Sigmoid colon (tissue), 7 donors: ENCODE data around the gene PLVAP. TPM values are rescaled to one million over a fixed set of nuclear protein-coding genes. Genes with fewer than 3 reads are reported as not detected.

Experiments used
- DNase-seq: peaks from one replicate; pipeline ENCODE4 v3.0.0-alpha.2; 2019
- H3K27ac ChIP-seq, 4 donors: fragments of 200-600 bp; sonication (generic); one replicate each; pipeline ENCODE4 v1.5.1; 2016 to 2019; ENCODE audit warnings: mild to moderate bottlenecking in 1 of 4
- H3K27me3 ChIP-seq, 3 donors: fragments of 200-600 bp; sonication (generic); one replicate each; pipeline ENCODE4 v1.5.1; 2019; ENCODE audit warnings: mild to moderate bottlenecking in 1 of 3
- H3K36me3 ChIP-seq, 4 donors: fragments of 200-600 bp; sonication (generic); one replicate each; pipeline ENCODE4 v1.5.1; 2016 to 2019
- H3K4me1 ChIP-seq, 4 donors: fragments of 200-600 bp; sonication (generic); one replicate each; pipeline ENCODE4 v1.5.1; 2017 to 2019
- H3K4me3 ChIP-seq, 4 donors: fragments of 200-600 bp; sonication (generic); one replicate each; pipeline ENCODE4 v1.5.1; 2017 to 2019; ENCODE audit warnings: mild to moderate bottlenecking in 2 of 4, moderate library complexity in 1 of 4
- H3K9me3 ChIP-seq, 4 donors: fragments of 200-600 bp in 3 of 4; sonication (generic) in 3 of 4; one replicate each; pipeline versions ENCODE4 v1.5.1 to v1.6.1; 2013 to 2019
- CTCF ChIP-seq, 4 experiments: fragments of 450-650 bp in 3 of 4; fragments of 200-600 bp in 1 of 4; IDR thresholded peaks; one replicate each; pipeline ENCODE4 v1.5.1; 2016 to 2019; ENCODE audit warnings: antibody characterized with exemption in 4 of 4, mild to moderate bottlenecking in 3 of 4, moderate library complexity in 2 of 4
- EP300 ChIP-seq, 4 donors: sonication (generic); formaldehyde crosslinking; IDR thresholded peaks; one replicate each; pipeline ENCODE4 v1.6.1; 2017; ENCODE audit warnings: antibody characterized with exemption in 4 of 4
- POLR2A ChIP-seq, 2 donors: fragments of 450-650 bp; IDR thresholded peaks; one replicate each; pipeline ENCODE4 v1.6.1; 2016; ENCODE audit warnings: antibody characterized with exemption in 2 of 2, mild to moderate bottlenecking in 2 of 2, moderate library complexity in 2 of 2
- POLR2AphosphoS5 ChIP-seq, 4 donors: sonication (generic); formaldehyde crosslinking; IDR thresholded peaks; one replicate each; pipeline ENCODE4 v1.6.1; 2017; ENCODE audit warnings: antibody characterized with exemption in 4 of 4
- WGBS, 2 donors: extraction: QIAGEN DNeasy Blood & Tissue Kit; methylation state at CpG; one replicate each; pipeline ENCODE4 v1.1.7; 2013; 5-methylcytosine and 5-hydroxymethylcytosine counted together
- intact Hi-C: fragments of 100-400 bp; cut with DNase I; formaldehyde crosslinking; loops from one replicate; pipeline ENCODE4 v1.15.1; 2023
- polyA plus RNA-seq, 3 donors: library from polyadenylated mRNA; stranded (reverse); fragments of 200-250 nt; gene quantifications; one replicate each; pipeline ENCODE4 v1.2.3, GENCODE V29; 2013
- total RNA-seq, 4 donors: library from RNA; depleted of rRNA; stranded (reverse); fragments of >200 nt; gene quantifications; one replicate each; pipeline ENCODE4 v1.1.0, GENCODE V29; 2016
- donor health status: healthy with polysubstance abuse.
- donor health status: Bipolar disorder and iron deficiency.
- donor health status: healthy.

The PLVAP gene
- total and polyA plus RNA-seq, 7 donors, result 3.0 to 54.7 (median 19.6) TPM

GRCh38 chr19:17389957-17390664 is 13.0 kb upstream of the PLVAP start:
- intact Hi-C loops, result loop anchor here (5.0 kb wide), 1 partner anchor 98 kb away; no protein-coding TSS in a partner anchor
- DNase-seq, result no peak
- peaks cover 0 to 21% (median 18%) of the 10 kb centered on the region in 4 donors for H3K4me1 ChIP-seq
- peak overlapping the region in 1 of 4 donors; percentile 38 for H3K27ac ChIP-seq
- peaks cover 0 to 8% (median 0%) of the 10 kb centered on the region in 4 donors for H3K9me3 ChIP-seq
- WGBS, 2 donors, result 9 to 21% methylated on average over 37 of the region's 37 CpGs
- H3K36me3 ChIP-seq, result no peaks in the 10 kb centered on the region
- H3K4me3 ChIP-seq, result peak overlapping the region; percentile 27 to 53 (median 40)
- TF ChIP-seq EP300 (IDR thresholded peaks at IDR 0.05) (no peak), POLR2AphosphoS5 (IDR thresholded peaks at IDR 0.05) (no peak), POLR2A (IDR thresholded peaks at IDR 0.05) (no peak), CTCF (IDR thresholded peaks at IDR 0.05) (no peak)
- H3K27me3 ChIP-seq, result peaks cover 0 to 26% (median 10%) of the 10 kb centered on the region in 3 donors

DNA sequence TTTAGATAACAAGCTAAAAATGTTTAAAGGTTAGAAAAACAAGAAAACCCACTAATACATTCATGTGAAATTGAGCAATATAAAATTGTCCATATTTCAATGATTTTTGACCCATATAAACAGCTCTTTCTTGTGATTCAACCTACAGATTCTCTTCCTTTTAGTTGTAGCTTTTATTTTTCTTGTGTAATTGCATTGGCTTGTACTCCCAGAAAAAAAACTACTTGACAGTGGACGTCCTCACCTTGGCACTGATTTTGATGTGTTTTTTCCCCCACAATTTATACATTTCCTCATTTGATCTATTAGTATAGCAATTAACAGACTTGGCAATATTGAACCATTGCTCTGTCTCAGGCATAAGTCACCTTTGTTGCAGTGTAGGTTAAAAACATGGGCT is 12.1 kb upstream of the PLVAP start:
- DNase-seq, result no peak
- TF ChIP-seq POLR2A (IDR thresholded peaks at IDR 0.05) (no peak), CTCF (IDR thresholded peaks at IDR 0.05) (no peak), POLR2AphosphoS5 (IDR thresholded peaks at IDR 0.05) (no peak)
- no peak overlapping the region for H3K27ac ChIP-seq
- no peak overlapping the region for H3K4me3 ChIP-seq
- H3K9me3 ChIP-seq, result peaks cover 0 to 8% (median 0%) of the 10 kb centered on the region in 4 donors
- 22 to 69% methylated on average over 1 of the region's 1 CpG for WGBS, 2 donors
- intact Hi-C loops, result loop anchor here (5.0 kb wide), 1 partner anchor 97 kb away; no protein-coding TSS in a partner anchor
- H3K36me3 ChIP-seq, result no peaks in the 10 kb centered on the region
- H3K27me3 ChIP-seq, result peaks cover 0 to 18% (median 10%) of the 10 kb centered on the region in 3 donors
- H3K4me1 ChIP-seq, result peaks cover 0 to 19% (median 16%) of the 10 kb centered on the region in 4 donors

GRCh38 chr19:17385878-17386611 is 8.9 kb upstream of the PLVAP start:
- intact Hi-C loops, result loop anchor here (1.0 to 5.0 kb wide), 2 partner anchors 40 to 94 kb away; no protein-coding TSS in a partner anchor
- peak; percentile 58 to 92 (median 82) for TF ChIP-seq CTCF (IDR thresholded peaks at IDR 0.05)
- TF ChIP-seq EP300 (IDR thresholded peaks at IDR 0.05), result no peak
- TF ChIP-seq POLR2AphosphoS5 (IDR thresholded peaks at IDR 0.05), result no peak
- no peak for TF ChIP-seq POLR2A (IDR thresholded peaks at IDR 0.05)
- H3K4me1 ChIP-seq, result peaks cover 0 to 10% (median 7%) of the 10 kb centered on the region in 4 donors
- 30 to 39% methylated on average over 20 of the region's 20 CpGs for WGBS, 2 donors
- no peaks in the 10 kb centered on the region for H3K36me3 ChIP-seq
- no peak overlapping the region for H3K4me3 ChIP-seq
- no peak overlapping the region for H3K27ac ChIP-seq
- no peaks in the 10 kb centered on the region for H3K27me3 ChIP-seq
- peak; percentile 79 for DNase-seq
- H3K9me3 ChIP-seq, result peaks cover 0 to 8% (median 0%) of the 10 kb centered on the region in 4 donors

DNA sequence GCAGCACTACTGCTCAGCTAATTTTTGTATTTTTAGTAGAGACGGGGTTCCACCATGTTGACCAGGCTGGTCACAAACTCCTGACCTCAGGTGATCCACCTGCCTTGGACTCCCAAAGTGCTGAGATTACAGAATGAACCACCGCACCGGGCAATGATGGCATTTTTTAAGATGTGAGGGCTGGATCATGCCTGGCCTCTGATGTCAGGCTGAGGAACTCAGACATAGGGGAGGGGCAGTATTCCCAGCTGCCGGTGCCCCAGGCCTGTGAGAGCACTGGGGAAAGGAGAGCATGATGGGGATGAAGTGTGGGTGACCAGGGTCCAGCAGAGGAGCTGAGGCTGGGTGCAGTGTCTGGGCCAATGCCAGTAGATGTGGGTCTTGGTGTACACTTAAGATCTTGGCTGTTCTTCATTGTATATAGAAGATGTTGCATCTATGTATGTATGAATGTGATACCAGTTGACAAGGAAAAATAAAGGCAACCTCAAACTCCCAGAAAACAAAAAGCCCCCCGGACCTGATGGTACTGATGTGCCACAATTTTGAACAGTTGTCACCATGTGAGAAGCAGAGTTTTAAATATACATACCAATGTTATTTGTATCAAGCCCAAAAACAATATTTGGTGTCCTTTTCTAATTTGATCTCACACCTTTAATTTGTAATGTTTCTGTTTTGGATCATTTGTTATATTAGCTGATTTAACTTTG is 3.4 kb upstream of the PLVAP start:
- no peaks in the 10 kb centered on the region for H3K27me3 ChIP-seq
- no peak overlapping the region for H3K4me3 ChIP-seq
- DNase-seq, result no peak
- H3K27ac ChIP-seq, result no peak overlapping the region
- no peaks in the 10 kb centered on the region for H3K36me3 ChIP-seq
- no peaks in the 10 kb centered on the region for H3K9me3 ChIP-seq
- TF ChIP-seq POLR2AphosphoS5 (IDR thresholded peaks at IDR 0.05) (no peak), CTCF (IDR thresholded peaks at IDR 0.05) (no peak), EP300 (IDR thresholded peaks at IDR 0.05) (no peak), POLR2A (IDR thresholded peaks at IDR 0.05) (no peak)
- WGBS, 2 donors, result 96% methylated on average over 5 of the region's 5 CpGs
- H3K4me1 ChIP-seq, result no peaks in the 10 kb centered on the region
- intact Hi-C loops, result no loop called here
